ENCODE results near the gene ZNF414.
A peak's percentile ranks its signal among the peaks of the same experiment; 100 is the strongest.

Gene ZNF414

GRCh38 chr19:8513687-8514504 lies at the start of gene ZNF414 (continued):
- TF ChIP-seq ZNF654 (tag by site-specific recombination; IDR thresholded peaks at IDR 0.05; ENCODE audit: low read depth) (peak; percentile 17; the same call in 1 of the 2 replicates), ZNF600 (tag by site-specific recombination; IDR thresholded peaks at IDR 0.05) (peak; percentile 56; the same call in 1 of the 2 replicates), ZNF140 (tag by site-specific recombination; IDR thresholded peaks at IDR 0.05) (no peak), ZNF266 (tag by site-specific recombination; IDR thresholded peaks at IDR 0.05; ENCODE audit: low read depth) (no peak), ZNF311 (tag by site-specific recombination; IDR thresholded peaks at IDR 0.05; ENCODE audit: borderline replicate concordance) (no peak), ZNF76 (tag by site-specific recombination; IDR thresholded peaks at IDR 0.05; ENCODE audit: borderline replicate concordance, low read depth) (peak; percentile 56; the same call in 1 of the 2 replicates), ZSCAN30 (tag by site-specific recombination; IDR thresholded peaks at IDR 0.05) (no peak; the same call in 1 of the 2 replicates), REST (tag by site-specific recombination; IDR thresholded peaks at IDR 0.05) (no peak), IKZF3 (tag by site-specific recombination; IDR thresholded peaks at IDR 0.05) (peak; percentile 85), KLF9 (tag by site-specific recombination; IDR thresholded peaks at IDR 0.05; ENCODE audit: low read depth) (peak; percentile 84), ZNF391 (tag by site-specific recombination; IDR thresholded peaks at IDR 0.05; ENCODE audit: borderline replicate concordance, low read depth) (peak; percentile 68; the same call in 1 of the 2 replicates), KLF16 (tag by site-specific recombination; IDR thresholded peaks at IDR 0.05) (peak; percentile 91), ZNF704 (tag by site-specific recombination; IDR thresholded peaks at IDR 0.05) (0 out of 2 replicates have a peak, but pooled peaks have one; percentile 37), ZNF473 (tag by site-specific recombination; IDR thresholded peaks at IDR 0.05) (no peak), ZBTB48 (tag by site-specific recombination; IDR thresholded peaks at IDR 0.05) (no peak), ZNF16 (tag by site-specific recombination; IDR thresholded peaks at IDR 0.05; ENCODE audit: low read depth) (no peak), ZNF501 (tag by site-specific recombination; IDR thresholded peaks at IDR 0.05) (no peak), ZNF404 (tag by site-specific recombination; IDR thresholded peaks at IDR 0.05) (no peak), ZSCAN23 (tag by site-specific recombination; IDR thresholded peaks at IDR 0.05) (no peak), ZBTB26 (tag by site-specific recombination; optimal IDR thresholded peaks at IDR 0.05) (peak; percentile 87), ZNF791 (tag by site-specific recombination; IDR thresholded peaks at IDR 0.05) (no peak), ZNF549 (tag by site-specific recombination; IDR thresholded peaks at IDR 0.05) (no peak), KLF10 (tag by site-specific recombination; IDR thresholded peaks at IDR 0.05) (peak; percentile 77; the same call in 1 of the 2 replicates), ZBTB20 (tag by site-specific recombination; IDR thresholded peaks at IDR 0.05) (0 out of 2 replicates have a peak, but pooled peaks have one; percentile 6), ZNF416 (tag by site-specific recombination; IDR thresholded peaks at IDR 0.05) (no peak), ZNF292 (tag by site-specific recombination; IDR thresholded peaks at IDR 0.05; ENCODE audit: borderline replicate concordance, low read depth) (no peak), HOXD13 (CRISPR knock-in tag; IDR thresholded peaks at IDR 0.05; ENCODE audit: borderline replicate concordance) (no peak), BCL11B (tag by site-specific recombination; IDR thresholded peaks at IDR 0.05; ENCODE audit: low read depth) (no peak), ZXDB (tag by site-specific recombination; IDR thresholded peaks at IDR 0.05) (peak; percentile 64), BCL6B (tag by site-specific recombination; IDR thresholded peaks at IDR 0.05) (no peak), ZNF548 (tag by site-specific recombination; IDR thresholded peaks at IDR 0.05) (no peak), ZNF398 (tag by site-specific recombination; IDR thresholded peaks at IDR 0.05) (no peak; the same call in 1 of the 2 replicates)
